Fibroblast of peridontal ligament (primary cell): ENCODE measurements around the gene DOK7.

ENCODE experiments used
- DNase-seq: peaks from one replicate; pipeline ENCODE4 v3.0.0-alpha.2; 2010; ENCODE audit errors: extremely low read depth

Gene DOK7

DNA sequence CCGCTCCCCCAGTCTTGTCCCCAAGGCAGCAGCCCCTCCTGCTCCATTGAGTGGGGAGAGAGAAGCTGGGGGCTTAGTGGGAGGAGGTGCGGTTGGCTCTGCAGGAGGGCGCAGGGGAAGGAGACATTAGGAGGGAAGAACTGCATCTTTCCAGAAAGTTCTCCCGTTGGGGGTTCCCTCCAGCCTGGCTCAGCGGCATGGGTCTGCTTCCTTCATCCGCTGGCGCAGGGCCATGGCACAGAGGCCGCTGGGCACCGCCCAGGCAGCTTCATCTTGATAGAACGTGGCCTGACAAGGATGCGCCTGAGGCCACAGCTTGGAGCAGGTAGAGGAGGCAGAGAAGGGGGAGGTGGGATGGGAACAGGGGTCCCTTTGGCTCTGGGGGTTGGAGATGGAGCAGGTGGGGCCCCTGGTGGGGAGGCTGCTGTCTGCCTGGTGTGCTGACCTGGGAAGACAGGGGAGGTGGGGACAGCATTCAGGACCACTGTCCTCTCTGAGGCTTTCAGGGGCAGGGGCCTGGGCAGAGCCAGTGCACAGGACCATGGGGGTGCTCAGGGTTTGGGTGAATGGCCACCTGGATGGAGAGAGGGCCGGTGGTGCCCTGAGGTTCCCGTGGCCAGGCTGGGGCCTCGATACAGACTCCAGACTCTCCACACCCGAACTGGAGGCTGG is 12.1 kb downstream of the DOK7 start:
- no peak for DNase-seq

- no peak for DNase-seq
Observed at GRCh38 chr4:3475713-3476260, 12.7 kb downstream of the DOK7 start.

DNA sequence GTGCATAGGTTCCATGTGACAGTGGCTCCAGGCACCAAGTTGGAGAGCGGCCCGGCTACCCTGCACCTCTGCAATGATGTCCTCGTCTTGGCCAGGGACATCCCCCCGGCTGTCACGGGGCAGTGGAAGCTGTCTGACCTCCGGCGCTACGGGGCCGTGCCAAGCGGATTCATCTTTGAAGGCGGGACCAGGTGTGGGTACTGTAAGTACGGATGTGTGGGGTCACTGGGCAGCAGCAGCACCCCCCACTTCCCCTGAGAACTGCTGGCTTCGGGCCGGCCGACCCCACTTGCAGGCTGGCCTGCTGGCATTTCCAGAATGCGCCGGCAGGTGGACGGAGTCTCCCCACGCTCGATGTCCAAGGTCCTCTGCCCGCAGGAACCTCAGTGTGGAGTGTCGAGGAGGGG is 13.2 kb downstream of the DOK7 start:
- no peak for DNase-seq

GRCh38 chr4:3476936-3477749 is 14.0 kb downstream of the DOK7 start:
- DNase-seq: no peak

DNA sequence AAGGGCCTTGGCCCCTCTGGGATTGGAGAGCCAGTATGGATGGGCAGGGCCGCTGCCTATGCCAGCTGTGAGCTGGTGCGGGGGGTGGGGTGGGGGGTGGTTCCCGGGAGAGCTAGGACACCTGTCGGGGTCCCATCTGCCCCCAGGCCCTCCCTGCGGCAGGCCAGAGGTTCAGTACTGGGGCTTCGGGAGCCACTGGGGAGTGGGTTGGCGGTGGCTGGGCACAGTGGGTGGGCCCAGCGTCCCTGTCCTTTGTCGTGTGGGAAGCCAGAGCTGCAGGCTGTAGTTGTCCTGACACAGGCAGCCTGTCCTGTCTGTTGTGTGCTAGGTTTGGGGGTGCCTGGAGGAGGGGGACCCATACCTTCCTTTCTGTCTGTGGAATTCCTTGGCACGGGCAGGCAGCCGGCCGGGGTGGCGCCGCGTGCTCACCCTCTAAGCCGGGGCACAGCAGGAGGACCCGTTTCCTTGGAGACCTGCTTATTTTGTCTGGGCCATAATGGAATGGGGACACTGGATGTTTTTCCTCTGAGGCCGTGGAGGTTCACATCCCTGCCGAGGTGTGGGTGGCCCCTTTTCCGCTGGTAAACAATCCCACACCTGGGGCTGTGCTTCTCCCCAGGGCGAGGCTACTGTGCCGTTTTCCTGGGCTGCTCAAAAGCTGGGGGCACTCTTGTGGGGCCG is 14.8 kb downstream of the DOK7 start:
- DNase-seq: no peak

DNA sequence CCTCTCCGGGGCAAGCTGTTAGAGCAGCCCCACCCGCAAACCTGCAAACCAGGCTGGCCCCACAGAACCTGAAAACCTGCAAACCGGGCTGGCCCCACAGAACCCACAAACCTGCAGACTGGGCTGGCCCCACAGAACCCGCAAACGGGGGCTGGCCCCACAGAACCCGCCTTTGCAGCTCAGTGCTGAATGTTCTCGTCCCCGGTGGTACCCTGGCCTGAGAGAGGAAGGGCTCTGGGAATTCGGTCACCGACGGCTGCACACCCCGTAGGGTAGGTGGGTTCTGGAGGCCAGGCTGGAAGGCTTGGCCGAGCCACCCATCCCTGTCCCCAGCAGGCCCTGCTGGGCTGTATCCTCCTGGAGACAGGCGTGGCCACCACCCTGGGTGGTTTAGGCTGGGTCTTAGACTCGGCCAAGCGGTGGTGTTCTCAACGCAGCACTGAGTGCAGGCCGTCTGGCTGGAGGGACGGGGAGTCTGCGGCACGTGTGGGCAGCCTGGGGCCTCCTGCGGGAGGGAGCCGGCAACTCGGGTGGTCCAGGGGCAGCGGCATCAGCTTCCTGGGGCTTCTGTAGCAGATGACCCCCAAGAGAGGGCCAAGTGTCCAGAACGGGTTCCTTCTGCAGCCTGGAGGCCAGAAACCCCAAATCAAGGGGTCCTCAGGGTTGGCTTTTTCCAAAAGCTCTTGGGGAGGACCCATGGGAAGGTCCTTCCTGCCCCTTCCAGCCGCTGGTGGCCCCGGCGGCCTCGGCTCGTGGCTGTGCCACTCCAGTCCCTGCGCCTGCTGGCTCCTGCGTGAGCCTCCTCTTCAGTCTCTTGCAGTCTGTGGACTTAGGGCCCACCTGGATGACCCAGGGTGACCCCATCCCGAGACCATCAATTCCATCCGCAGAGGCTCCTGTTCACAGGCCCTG is 15.6 kb downstream of the DOK7 start:
- no peak for DNase-seq

DNA sequence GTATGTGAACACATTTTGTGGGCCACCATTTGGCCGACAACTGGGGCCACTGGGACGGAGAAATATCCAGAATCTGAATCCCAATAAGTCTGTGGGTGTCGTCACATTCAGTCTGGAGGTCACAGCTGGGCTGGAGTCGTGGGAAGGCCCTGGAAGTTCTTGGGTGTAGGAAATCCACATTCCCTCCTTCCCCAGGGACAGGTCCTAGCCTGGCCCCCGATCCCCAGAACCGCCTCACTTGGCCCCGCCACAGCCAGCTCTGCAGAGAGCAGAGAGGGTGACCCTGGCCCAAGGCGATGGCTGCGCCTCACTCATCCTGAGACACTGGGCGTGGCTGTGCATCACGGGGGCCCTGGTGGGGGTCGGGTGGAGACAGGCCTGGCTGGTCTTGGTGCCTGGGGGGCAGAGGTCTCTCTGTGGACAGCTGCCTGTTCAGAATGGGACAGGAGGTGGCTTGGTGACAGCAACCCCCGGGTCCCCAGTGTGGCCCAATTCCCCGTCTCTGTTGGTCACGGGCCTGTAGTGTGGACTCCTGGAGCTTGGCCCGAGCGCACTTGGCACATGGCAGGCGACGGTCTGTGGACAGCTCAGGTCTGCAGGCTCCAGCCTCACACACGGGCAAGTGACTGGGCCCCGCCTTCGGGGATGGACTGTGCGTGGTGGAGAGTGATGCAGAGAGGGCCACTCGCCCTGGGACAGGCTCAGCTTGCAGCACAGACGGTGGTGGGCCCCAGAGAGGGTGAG is 16.4 kb downstream of the DOK7 start:
- no peak for DNase-seq

- peak; percentile 72 for DNase-seq
Observed at GRCh38 chr4:3480528-3481112, 17.5 kb downstream of the DOK7 start.

DNA sequence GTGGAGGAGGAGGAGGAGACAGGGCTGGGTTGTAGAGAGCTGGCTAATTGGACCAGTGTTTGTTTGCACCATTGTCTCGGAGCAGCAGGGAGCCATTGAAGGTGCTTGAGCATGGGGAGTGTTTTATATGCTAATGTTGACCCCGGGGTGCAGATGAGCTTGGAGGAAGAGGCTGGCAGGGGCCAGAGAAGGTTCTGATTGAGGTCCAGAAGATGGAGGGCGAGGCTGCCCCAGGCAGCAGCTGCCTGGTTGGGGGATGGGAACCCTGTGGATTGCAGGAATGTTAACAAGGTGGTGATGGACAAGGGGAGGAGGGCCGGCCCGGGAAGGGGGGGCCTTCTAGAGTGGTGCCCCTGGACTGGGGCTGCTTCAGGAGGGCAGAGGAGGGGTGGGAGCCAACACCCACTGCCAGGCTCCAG is 18.0 kb downstream of the DOK7 start:
- no peak for DNase-seq

- no peak for DNase-seq
Observed at GRCh38 chr4:3481783-3482393, 18.8 kb downstream of the DOK7 start.

- no peak for DNase-seq
Observed at GRCh38 chr4:3482707-3483106, 19.6 kb downstream of the DOK7 start.

DNA sequence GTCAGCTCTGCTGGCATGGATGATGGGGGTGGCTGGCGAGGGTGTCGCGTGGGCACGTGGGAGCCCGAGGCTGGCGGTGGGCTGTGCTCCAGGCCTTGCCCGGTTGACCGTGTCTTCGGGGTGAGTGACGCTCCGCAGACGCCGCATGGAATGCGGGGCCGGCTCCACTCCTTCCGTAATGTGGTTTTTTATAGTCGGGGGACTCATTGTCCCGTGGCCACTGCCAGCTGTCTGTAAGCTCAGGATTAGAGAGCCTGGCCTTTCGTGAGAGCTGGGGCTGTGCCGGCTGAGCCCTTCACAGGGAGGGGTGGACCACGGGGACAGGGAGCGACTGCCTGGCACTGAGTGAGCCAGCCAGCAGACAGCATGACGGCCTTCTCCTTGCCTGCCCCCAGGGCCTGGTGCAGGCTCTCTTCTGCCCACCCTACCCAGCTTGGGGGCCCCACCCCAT is 20.4 kb downstream of the DOK7 start:
- peak; percentile 22 for DNase-seq

- no peak for DNase-seq
Observed at GRCh38 chr4:3484057-3484973, 21.2 kb downstream of the DOK7 start.

DNA sequence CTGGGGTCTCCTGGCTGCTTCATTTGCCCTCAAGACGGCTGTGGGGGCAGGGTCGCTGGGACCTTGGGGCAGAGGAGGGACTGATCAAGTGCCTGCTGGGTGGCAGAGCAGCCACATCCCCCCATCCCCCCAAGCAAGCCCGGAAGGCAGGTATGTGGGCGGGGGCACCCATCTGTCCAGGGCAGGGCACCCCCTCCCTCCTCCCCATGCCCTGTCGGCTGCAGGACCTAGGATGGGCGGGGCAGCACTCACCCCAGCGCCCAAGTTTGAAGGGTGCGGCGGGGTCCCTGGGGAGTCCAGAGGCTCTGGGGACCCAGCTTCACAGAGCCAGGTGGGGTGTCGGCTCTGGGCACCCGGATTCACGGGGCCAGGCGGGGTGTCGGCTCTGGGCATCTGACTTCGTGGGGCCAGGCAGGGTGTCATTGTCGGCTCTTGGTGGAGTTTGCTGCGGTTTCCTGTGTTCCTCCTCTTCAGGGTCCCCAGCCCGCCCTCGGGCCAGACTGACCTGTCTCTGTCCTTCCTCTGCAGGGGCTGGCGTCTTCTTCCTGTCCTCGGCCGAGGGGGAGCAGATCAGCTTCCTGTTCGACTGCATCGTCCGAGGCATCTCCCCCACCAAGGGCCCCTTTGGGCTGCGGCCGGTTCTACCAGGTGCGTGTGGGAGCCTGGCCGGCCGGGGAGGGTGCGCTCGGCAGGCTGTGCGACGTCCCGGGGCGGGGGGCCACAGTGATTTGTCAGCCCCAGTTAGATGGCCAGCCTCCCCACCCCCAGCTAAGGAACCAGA is 22.1 kb downstream of the DOK7 start:
- no peak for DNase-seq

DNA sequence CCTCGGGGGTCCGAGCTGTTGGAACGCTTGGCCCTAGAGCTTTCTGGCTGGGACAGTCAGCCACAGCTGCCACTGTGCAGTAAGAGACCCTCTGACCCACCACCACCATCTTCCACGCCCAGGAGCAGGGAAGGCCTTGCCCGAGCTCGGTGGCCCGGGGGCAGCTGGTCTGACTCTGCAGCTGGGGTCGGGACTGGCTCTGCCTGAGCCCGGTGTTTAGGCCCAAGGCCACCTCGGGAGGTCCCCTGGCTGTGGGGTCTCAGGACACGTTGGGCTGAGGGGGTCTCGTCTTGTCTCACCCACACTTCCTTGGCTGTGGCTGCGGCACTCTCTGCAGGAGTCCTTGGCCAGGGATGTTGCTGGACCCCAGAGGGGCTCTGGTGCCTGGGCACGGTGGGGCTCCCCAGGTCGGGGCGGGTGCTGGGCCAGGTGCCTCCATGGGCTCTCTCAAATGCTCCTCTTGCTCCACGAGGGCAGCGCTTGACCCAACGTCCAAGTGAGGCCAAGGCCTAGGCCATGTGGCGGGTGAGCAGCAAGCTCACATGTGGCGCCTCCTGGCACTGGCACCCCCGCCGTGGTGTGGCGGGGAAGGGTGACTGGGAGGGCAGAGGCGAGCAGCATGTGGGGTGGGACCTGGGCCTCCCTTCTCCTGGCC is 22.9 kb downstream of the DOK7 start:
- DNase-seq: no peak

DNA sequence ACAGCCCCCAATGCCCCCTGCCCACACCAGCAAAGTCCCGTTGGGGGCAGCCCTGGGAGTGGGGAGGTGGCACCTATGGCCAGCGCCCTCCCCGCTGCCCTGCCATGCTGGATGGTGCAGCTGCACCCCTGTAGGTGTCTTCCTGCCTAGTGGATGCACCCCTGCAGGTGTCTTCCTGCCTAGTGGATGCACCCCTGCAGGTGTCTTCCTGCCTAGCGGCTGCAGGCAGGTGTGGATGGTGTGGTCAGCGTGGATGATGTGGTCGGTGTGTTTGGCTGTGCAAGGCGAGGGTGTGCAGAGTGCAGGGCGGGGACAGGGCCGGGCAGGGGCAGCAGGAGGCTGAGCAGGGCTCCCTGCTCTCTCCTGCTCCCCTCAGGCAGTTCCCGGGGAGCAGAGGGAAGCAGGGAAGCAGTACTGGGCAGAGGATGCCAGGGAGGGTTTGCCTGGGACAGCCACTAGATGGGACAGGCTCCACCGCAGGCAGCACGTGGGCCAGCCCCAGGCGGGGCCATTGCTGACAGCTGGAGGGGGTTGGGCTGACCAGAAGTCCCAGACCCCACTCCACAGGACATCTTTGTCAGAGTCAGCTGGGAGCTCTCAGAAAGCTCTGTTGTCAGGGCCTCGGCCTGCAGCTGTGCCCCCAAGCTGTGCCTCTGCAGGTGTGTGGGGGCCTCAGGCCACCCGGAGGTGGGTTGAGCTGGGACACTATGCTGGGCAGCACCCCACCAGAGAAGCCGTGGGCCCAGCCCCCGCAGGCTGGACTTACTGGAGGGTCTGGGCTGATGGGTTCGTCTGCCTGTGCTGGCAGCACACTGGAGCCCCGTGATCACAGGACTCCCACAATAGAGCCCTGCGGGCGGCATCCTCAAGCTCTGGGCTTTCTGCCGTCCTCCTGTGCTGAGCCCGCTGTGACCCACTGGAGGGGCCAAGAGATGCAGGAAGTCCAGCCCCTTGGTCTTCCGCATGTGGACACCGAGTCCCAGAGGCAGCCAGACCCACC is 23.7 kb downstream of the DOK7 start:
- DNase-seq: no peak
